ENCODE measurements around the gene ANKRD66.

The ANKRD66 gene

DNA sequence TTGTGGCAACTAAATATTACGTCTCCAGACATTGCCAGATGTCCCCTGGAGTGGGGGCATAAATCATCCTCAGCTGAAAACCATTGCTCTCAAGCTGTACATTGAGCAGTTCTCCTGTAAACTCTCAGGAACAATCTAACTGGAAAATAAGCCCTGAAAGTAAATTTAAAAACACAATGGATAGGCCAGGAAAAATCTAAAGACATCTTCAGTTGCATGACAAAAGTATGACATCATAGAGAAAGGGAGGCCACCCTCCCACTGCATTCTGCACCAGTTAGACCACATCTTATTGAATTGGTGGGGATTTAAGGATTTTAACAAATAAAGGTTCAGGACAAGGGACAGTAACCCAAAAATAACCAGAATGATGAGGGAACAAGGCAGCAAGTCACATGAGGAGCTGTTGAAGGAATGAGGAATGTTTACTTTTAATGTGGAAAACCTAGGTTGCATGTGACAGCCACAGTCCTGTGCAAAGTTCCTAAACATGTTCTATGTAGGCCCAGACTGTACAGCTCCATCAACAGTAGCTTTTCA is 16.9 kb upstream of the ANKRD66 start (continued):
- TF ChIP-seq, protein P1, sequence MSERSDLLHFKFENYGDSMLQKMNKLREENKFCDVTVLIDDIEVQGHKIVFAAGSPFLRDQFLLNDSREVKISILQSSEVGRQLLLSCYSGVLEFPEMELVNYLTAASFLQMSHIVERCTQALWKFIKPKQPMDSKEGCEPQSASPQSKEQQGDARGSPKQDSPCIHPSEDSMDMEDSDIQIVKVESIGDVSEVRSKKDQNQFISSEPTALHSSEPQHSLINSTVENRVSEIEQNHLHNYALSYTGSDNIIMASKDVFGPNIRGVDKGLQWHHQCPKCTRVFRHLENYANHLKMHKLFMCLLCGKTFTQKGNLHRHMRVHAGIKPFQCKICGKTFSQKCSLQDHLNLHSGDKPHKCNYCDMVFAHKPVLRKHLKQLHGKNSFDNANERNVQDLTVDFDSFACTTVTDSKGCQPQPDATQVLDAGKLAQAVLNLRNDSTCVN (tag by site-specific recombination; optimal IDR thresholded peaks at IDR 0.05), result no peak
- TF ChIP-seq ZNF335 (tag by site-specific recombination; conservative IDR thresholded peaks at IDR 0.05), result 0 out of 2 replicates have a peak, but pooled peaks have one; percentile 13

DNA sequence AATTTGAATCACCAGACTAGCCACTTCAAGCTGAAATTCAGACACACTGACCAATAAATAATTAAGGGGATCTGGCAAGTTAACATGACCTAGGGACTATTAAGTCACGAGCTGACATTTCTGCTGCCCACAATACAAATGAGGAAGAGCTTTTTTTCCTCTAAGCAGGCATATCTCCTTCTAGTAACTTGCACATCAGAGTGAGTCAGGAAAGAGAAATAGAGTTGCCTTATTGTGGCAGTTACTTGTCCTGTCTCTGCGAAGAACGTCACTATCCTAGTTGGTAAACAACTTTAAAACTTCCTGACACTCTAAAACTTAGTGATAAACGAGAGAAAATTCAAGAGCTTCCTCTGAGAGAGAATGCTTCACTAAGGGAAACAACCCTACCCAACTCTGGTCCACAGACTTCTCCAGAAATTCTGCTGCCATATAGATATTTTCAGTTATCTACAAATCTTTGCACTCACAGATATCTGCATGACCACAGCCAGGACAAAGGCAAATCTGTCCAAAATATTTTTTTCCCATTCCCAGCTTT is 15.7 kb upstream of the ANKRD66 start:
- Histone ChIP-seq H3K4me3 (ENCODE audit: low read depth, low read length) (no peak overlapping the region), H3K9me3 (ENCODE audit: control insufficient read depth, insufficient read depth, low read depth, low read length) (no peaks in the 10 kb centered on the region), H3K36me3 (ENCODE audit: control insufficient read depth in 2 of 2, insufficient read depth in 1 of 2, low read length in 2 of 2) (no peaks in the 10 kb centered on the region), H3K27ac (ENCODE audit: extremely low read depth, low read depth, low read length) (no peak overlapping the region), H3K4me1 (ENCODE audit: control insufficient read depth, insufficient read depth, low read length) (0 out of 2 replicates have a peak, but pooled peaks cover 3% of the 10 kb centered on the region)
- ChIA-PET CTCF (interaction anchor here (0.8 to 1.0 kb wide), 2 partner anchors 27 to 52 kb away, joined by 3 read pairs; no protein-coding TSS in a partner anchor), POLR2A (no interaction called here)
- TF ChIP-seq, protein P2, sequence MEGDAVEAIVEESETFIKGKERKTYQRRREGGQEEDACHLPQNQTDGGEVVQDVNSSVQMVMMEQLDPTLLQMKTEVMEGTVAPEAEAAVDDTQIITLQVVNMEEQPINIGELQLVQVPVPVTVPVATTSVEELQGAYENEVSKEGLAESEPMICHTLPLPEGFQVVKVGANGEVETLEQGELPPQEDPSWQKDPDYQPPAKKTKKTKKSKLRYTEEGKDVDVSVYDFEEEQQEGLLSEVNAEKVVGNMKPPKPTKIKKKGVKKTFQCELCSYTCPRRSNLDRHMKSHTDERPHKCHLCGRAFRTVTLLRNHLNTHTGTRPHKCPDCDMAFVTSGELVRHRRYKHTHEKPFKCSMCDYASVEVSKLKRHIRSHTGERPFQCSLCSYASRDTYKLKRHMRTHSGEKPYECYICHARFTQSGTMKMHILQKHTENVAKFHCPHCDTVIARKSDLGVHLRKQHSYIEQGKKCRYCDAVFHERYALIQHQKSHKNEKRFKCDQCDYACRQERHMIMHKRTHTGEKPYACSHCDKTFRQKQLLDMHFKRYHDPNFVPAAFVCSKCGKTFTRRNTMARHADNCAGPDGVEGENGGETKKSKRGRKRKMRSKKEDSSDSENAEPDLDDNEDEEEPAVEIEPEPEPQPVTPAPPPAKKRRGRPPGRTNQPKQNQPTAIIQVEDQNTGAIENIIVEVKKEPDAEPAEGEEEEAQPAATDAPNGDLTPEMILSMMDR (tag by site-specific recombination; IDR thresholded peaks at IDR 0.05), result no peak
- TF ChIP-seq ZNF366 (tag by site-specific recombination; conservative IDR thresholded peaks at IDR 0.05), result no peak
- no peak for TF ChIP-seq HOXC10 (CRISPR knock-in tag; IDR thresholded peaks at IDR 0.05)
- no peak for TF ChIP-seq YY2 (tag by site-specific recombination; IDR thresholded peaks at IDR 0.05)
- no peak for TF ChIP-seq ZNF426 (tag by site-specific recombination; IDR thresholded peaks at IDR 0.05)
- TF ChIP-seq ZBTB20 (tag by site-specific recombination; IDR thresholded peaks at IDR 0.05), result no peak
- TF ChIP-seq, protein P3, sequence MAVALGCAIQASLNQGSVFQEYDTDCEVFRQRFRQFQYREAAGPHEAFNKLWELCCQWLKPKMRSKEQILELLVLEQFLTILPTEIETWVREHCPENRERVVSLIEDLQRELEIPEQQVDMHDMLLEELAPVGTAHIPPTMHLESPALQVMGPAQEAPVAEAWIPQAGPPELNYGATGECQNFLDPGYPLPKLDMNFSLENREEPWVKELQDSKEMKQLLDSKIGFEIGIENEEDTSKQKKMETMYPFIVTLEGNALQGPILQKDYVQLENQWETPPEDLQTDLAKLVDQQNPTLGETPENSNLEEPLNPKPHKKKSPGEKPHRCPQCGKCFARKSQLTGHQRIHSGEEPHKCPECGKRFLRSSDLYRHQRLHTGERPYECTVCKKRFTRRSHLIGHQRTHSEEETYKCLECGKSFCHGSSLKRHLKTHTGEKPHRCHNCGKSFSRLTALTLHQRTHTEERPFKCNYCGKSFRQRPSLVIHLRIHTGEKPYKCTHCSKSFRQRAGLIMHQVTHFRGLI (tag by site-specific recombination; IDR thresholded peaks at IDR 0.05), result no peak
- TF ChIP-seq ZNF354C (tag by site-specific recombination; IDR thresholded peaks at IDR 0.05; ENCODE audit: borderline replicate concordance, low read depth), result no peak
- TF ChIP-seq ZNF266 (tag by site-specific recombination; IDR thresholded peaks at IDR 0.05; ENCODE audit: low read depth), result no peak
- TF ChIP-seq ZNF24 (tag by site-specific recombination; IDR thresholded peaks at IDR 0.05), result no peak
- no peak for TF ChIP-seq ZNF248 (tag by site-specific recombination; IDR thresholded peaks at IDR 0.05)
- TF ChIP-seq ZBTB21 (tag by site-specific recombination; IDR thresholded peaks at IDR 0.05), result no peak
- no peak for TF ChIP-seq ZNF529 (tag by site-specific recombination; IDR thresholded peaks at IDR 0.05; ENCODE audit: insufficient replicate concordance)
- TF ChIP-seq ZFP41 (tag by site-specific recombination; IDR thresholded peaks at IDR 0.05; ENCODE audit: borderline replicate concordance), result no peak
- TF ChIP-seq, protein P4, sequence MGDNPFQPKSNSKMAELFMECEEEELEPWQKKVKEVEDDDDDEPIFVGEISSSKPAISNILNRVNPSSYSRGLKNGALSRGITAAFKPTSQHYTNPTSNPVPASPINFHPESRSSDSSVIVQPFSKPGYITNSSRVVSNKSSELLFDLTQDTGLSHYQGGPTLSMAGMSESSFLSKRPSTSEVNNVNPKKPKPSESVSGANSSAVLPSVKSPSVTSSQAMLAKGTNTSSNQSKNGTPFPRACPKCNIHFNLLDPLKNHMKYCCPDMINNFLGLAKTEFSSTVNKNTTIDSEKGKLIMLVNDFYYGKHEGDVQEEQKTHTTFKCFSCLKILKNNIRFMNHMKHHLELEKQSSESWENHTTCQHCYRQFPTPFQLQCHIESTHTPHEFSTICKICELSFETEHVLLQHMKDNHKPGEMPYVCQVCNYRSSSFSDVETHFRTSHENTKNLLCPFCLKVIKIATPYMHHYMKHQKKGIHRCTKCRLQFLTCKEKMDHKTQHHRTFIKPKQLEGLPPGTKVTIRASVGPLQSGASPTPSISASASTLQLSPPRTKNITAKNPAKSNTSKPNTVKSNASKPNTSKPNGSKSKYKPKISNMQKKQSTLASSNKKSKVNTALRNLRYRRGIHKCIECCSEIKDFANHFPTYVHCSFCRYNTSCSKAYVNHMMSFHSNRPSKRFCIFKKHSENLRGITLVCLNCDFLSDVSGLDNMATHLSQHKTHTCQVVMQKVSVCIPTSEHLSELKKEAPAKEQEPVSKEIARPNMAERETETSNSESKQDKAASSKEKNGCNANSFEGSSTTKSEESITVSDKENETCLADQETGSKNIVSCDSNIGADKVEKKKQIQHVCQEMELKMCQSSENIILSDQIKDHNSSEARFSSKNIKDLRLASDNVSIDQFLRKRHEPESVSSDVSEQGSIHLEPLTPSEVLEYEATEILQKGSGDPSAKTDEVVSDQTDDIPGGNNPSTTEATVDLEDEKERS (tag by site-specific recombination; IDR thresholded peaks at IDR 0.05), result no peak
- TF ChIP-seq, protein P5, sequence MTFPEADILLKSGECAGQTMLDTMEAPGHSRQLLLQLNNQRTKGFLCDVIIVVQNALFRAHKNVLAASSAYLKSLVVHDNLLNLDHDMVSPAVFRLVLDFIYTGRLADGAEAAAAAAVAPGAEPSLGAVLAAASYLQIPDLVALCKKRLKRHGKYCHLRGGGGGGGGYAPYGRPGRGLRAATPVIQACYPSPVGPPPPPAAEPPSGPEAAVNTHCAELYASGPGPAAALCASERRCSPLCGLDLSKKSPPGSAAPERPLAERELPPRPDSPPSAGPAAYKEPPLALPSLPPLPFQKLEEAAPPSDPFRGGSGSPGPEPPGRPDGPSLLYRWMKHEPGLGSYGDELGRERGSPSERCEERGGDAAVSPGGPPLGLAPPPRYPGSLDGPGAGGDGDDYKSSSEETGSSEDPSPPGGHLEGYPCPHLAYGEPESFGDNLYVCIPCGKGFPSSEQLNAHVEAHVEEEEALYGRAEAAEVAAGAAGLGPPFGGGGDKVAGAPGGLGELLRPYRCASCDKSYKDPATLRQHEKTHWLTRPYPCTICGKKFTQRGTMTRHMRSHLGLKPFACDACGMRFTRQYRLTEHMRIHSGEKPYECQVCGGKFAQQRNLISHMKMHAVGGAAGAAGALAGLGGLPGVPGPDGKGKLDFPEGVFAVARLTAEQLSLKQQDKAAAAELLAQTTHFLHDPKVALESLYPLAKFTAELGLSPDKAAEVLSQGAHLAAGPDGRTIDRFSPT (tag by site-specific recombination; IDR thresholded peaks at IDR 0.05), result no peak
- no peak for TF ChIP-seq OSR2 (tag by site-specific recombination; IDR thresholded peaks at IDR 0.05)
